T47D (cell line): ENCODE data around the gene TMEM201.

ENCODE experiments used
- DNase-seq, 2 experiments: peaks; one replicate each; pipeline versions ENCODE4 v3.0.0 to v3.0.0-alpha.2; 2011 to 2012; ENCODE audit warnings: low read depth in 1 of 2, low spot score in 1 of 2
- JUND ChIP-seq: IDR thresholded peaks from 2 replicates; pipeline ENCODE4 v1.6.1; 2012; ENCODE audit warnings: low read depth
- in situ Hi-C: cut with HindIII; loops from 2 replicates; pipeline ENCODE4 v1.10.0; 2016; ENCODE audit warnings: low sequenced_read_pairs, low pct_unique_long_range_greater_than_20kb

The TMEM201 gene

DNA sequence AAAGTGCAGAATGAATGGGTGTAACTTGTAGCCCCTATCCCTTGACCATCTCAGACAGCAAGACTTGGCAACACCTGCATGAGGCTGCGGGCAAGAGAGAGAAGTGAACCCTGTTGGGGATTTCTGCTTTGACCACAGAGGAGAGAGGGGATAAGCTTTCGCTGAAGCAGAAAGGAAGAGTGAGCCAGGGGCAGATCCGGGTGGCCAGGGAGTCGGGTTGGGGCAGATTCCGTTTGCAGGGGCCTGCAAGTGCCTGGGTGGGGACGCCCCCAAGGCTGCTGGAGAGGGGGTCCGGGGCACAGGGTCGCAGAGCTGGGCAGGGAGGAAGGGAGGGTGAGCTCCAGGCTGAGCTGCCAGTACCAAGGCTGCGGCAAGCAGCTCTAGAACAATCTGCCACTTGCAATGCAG is 37.5 kb downstream of the TMEM201 start:
- in situ Hi-C loops, result no loop called here
- DNase-seq, result no peak
- no peak for TF ChIP-seq JUND

DNA sequence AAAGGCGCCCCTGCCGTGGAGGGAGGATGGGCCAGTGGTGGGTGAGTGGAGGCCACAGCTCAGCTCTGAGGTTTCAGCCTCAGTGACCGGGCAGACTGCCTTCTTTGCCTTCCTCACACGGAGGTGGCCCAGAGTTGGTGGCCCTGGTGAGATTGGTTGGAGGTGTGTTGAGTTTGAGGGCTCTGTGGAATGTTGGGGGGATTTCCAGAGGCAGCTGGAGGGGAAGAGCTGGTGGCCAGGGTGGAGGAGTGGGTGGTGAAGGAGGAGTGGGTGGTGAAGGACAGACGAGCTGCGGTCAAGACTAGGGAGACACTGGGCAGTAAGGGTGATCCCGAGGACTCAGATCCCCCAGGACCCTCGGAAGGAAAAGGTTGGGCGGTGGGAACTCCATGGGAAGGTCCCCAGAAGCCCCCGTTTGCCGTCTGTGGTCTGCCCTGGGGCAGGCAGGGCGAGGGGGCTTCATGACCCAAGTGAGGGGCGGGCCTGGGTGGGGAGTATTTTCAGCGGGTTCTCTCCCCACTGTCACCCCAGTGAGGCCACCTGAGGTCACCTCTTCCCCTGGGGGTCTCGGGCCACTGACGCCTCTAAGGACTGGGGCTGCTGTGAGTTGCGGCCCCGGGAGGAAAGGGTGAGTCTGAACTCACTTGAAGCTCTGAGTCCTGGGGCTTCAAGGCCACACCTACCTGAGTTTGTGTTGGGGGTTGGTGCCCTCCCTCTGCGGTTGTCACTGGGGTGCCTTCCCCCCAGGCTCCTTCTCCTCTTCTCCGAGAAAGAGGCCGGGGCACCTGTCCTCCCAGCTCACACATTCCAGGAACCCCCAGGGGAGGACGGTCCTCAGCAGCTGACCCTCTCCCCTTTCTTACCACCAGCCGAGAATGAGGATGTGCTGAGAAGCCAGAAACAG is 40.1 kb downstream of the TMEM201 start:
- no peak for DNase-seq
- TF ChIP-seq JUND, result no peak
- in situ Hi-C loops, result no loop called here

DNA sequence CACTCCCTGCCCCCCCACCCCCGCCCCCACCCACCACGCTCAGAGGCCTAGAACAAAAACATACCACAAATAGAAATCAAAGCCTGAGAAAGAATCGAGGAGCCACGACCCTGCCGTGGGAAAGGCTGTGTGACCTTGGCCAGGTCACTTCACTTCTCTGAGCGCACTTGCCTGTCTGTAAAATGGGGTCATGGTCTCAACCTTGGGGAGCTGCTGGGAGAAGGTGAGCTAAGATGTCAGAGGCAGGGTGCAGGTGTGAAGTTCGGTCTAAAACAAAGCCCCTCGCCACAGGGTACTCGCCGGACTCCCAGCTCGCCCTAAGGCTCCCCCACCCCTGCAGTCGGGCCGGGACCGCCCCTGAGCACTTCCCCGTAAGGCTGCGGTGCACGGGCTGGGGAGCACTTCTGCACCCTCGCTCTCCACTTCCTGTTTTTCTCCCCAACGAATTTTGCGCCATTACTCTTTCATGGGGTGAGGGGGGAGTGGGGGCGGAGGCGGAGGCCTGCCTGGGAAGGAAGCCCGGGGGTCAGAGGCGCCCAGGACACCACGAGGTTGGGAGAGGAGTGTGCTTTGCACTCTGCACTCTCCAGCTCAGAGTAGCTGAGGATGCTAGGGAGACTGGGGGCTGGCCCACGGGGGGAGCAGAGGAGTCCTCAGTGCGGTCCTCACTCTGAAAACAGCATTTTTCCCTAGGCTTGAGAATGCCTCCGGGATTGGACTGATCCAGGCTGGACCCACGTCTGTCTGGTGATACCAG is 40.9 kb downstream of the TMEM201 start:
- no peak for TF ChIP-seq JUND
- in situ Hi-C loops, result no loop called here
- DNase-seq, result no peak

DNA sequence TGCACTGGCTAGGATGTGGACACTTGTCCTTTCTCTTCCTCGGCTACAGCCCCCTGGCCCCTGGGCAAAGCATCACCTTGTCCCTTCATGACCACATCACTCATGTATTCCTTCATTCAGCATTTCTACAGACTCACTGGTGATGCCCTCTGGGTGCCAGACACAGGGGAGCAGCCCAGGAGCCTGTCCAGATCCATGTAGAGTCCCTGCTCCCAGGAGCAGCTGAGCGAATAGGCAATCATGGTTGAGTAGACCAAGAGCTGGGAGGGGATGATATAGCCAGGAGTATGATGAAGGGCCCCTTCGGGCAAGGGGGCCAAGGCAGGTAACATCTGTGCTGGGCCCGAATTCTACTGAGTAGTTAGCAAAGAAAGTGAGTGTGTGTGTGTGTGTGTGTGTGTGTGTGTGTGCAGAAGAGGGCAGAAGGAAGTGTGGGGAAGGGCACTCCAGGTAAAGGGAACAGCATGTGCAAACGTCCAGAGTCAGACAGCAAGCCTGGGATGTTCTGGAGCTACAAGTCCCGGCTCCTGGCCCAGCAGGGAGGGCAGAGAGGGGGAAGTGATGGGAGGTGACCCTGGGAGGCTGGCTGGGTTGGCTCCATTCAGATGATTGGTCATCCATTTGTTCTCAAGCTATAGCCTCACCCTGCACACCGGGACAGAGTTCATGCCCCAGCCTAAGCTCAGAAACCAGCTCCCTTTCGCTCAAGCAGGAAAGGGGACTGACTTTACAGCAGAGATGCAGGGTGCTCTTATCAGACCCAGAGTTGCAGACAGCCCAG is 41.8 kb downstream of the TMEM201 start:
- in situ Hi-C loops, result no loop called here
- TF ChIP-seq JUND, result no peak
- DNase-seq, result no peak

DNA sequence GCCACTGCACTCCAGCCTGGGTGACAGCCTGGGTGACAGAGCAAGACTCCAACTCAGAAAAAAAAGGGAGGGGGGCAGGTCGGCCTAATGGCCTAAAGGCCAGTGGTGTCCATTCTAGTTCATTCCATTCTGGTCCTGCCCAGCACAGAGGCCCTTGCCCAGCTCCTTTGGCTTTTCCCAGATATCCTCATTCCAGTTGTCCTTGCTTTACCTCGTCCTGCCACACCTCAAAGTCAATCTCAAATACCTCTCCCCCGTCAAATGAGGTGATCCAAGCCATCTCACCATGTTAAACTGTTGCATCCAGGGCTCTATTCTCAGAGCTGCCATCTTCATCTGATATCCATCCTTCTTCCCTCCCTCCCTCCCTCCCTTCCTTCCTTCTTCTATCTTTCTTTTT is 42.9 kb downstream of the TMEM201 start:
- no peak for TF ChIP-seq JUND
- in situ Hi-C loops, result no loop called here
- no peak for DNase-seq

DNA sequence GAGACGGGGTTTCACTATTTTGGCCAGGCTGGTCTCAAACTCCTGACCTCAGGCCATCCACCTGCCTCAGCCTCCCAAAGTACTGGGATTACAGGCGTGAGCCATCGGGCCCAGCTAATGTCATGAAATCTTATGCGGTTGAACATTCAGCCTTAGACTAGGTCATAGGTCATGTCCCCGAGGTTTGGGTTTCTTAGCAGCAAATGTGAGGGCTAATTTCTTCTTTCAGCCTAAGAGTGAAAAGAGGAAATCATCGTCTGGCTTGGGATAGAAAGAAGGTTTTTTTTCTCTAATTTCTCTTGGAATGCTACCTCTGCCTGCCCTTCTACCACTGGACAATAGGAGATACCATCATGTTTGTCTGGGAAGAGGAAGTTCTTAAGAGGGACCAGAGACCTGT is 44.8 kb downstream of the TMEM201 start:
- no peak for TF ChIP-seq JUND
- in situ Hi-C loops, result no loop called here

DNA sequence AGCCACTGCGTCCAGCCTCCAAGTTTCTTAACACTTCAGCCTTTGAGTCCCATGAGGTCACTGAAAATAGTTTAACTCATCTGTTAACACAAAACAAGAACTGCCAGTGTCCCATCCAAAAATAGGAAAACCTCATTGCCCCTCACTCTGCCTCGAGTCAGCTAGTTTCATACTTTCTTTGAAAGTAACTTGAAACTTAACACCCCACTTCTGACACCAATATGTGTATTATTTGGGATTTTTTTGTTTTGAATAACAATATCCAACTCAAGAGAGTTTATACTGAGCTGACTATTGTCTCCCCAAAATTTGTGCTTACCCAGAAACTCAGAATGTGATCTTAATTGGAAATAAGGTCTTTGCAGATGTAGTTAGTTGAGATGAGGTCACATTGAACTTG is 45.9 kb downstream of the TMEM201 start:
- in situ Hi-C loops, result no loop called here
- no peak for DNase-seq
- TF ChIP-seq JUND, result no peak

More for the DNA sequence above, 44.8 kb downstream of the TMEM201 start:
- DNase-seq, result no peak

DNA sequence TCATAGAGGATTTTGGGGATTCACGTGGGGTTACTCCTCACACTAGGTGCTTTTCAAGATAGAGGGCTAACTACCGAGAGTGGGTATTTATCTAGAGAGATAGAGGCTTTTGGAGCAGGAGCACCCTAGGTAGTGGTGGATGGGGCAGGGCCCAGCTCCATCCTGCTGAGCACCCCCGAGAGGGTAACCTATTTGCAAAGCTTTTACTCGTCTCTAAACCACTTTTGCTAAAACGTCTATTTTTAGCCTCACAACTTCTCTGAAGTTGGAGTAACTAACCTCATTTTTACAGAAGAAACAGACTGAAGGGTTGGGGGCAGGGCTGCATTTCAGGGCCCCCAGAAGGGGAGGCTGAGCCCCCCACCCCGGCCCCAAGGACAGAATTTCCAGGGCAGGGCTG is 50.5 kb downstream of the TMEM201 start:
- no peak for TF ChIP-seq JUND
- DNase-seq, result no peak
- in situ Hi-C loops, result no loop called here

DNA sequence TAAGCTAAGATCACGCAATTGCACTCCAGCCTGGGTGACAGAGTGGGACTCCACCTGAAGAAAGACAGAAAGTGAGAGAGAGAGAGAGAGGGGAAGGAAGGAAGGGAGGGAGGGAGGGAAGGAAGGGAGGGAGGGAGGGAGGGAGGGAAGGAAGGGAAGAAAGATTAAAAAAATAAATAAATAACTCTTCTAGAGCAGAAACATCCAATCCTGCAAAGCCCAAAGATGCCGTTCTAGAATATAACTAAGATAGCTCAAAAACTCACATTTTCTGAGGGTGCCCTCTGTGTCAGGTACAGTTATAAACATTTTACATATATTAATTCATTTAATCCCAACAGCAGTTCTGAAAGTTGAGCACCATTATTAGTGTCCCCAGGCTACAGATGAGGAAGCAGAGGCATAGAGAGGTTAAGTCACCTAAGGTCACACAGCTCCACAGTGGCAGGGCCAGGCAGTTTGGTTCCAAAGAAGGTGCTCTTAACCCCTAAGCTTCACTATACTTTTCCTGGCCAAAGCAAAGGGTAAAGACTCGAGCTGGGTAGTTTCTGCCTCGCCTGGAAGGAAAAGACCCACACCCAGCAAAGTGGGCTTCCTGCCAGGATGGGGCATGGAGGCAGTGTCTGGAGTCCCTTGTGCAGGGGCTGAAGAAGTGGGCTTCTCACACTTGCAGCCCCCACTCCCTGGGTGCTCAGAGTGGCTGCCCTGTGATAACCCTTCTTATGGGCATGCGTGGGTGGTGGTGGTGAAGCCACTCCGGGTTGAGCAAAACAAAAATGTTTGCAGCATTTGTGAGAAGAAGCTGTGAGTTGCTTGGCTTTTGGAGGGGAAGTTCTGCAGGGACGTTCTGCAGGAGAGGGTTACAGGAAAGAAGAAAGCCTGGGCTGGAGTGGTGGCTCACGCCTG is 54.9 kb downstream of the TMEM201 start:
- in situ Hi-C loops, result no loop called here
- no peak for TF ChIP-seq JUND
- DNase-seq, result no peak

DNA sequence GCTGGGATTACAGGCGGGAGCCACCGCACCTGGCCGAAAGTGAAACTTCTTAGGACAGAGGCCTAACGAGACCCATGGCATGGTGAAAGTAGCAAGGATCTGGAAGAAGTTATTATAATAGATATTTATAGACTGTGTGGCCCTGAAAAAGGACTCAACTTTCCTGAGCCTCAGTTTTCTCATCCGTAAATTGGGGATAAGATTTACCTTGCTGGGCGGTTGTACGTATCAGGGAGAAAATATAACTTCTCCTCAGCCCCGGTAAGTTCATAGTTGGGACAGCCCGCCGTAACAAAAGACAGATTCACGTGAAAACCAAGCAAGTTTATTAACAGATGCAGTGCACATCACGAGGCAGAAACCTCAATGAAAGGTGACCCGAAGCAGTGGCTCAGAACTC is 57.3 kb downstream of the TMEM201 start:
- TF ChIP-seq JUND, result no peak
- no peak for DNase-seq
- in situ Hi-C loops, result no loop called here

DNA sequence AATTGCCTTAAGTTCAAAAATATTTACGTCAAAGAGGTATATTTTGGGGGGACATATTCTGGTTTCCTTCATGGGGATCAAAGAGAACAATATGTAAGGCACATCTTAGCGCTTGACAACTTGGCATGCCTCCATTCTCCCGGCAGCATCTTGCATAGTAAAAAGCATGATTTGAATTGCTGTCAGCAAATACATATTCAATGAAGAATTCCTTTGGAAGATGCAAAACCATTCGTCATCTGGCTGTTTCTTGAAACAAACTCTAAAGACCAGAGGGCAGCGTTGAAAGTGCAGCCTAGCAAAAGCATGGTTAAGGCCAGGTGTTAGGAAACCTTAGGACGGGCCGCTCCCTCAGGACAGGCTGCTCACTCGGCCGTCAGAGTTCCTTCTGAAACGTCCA is 59.5 kb downstream of the TMEM201 start:
- TF ChIP-seq JUND, result no peak

DNA sequence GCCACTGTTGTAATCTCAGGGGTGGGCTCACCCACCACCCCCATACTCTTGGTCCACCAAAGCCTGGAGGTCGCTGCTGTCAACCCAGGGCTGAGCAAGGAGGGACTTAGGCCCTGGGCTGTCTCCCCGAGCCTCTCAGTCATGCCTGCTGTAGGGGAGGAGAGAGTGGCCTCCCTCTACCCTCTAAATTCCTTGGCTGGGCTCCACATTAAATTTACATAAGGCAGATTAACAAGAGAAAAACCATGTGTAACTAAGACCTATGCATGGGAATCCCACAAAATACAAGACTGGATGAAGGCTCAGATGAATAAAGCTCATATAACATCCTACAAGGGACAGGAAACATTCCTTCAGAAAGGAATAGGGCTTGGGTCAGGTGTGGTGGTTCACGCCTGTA is 61.1 kb downstream of the TMEM201 start:
- in situ Hi-C loops, result no loop called here
- no peak for DNase-seq
- TF ChIP-seq JUND, result no peak

More for the DNA sequence above, 59.5 kb downstream of the TMEM201 start:
- DNase-seq, result no peak
- in situ Hi-C loops, result no loop called here
